Right forelimb (tissue), 1 donor: ENCODE results near the gene HABP2.

Source experiments
- DNase-seq: peaks from one replicate; pipeline ENCODE4 v3.0.0-alpha.2; 2018

HABP2 gene

GRCh38 chr10:113560071-113560470 lies 7.2 kb downstream of the HABP2 start:
- no peak for DNase-seq

GRCh38 chr10:113561214-113561613 lies 8.4 kb downstream of the HABP2 start:
- no peak for DNase-seq

GRCh38 chr10:113562069-113562468 lies 9.2 kb downstream of the HABP2 start:
- DNase-seq = no peak

GRCh38 chr10:113562704-113563103 lies 9.9 kb downstream of the HABP2 start:
- no peak for DNase-seq

GRCh38 chr10:113563306-113564088 lies 10.6 kb downstream of the HABP2 start:
- DNase-seq = peak; percentile 85

GRCh38 chr10:113565364-113565763 lies 12.5 kb downstream of the HABP2 start:
- DNase-seq = no peak

- no peak for DNase-seq
Observed at GRCh38 chr10:113566888-113567287, 14.0 kb downstream of the HABP2 start.

GRCh38 chr10:113569576-113569975 lies 16.7 kb downstream of the HABP2 start:
- DNase-seq = peak; percentile 79

GRCh38 chr10:113572520-113573290 lies 19.9 kb downstream of the HABP2 start:
- DNase-seq = no peak

GRCh38 chr10:113573368-113573767 lies 20.5 kb downstream of the HABP2 start:
- no peak for DNase-seq

- DNase-seq = peak; percentile 66
Observed at GRCh38 chr10:113576852-113577251, 24.0 kb downstream of the HABP2 start.

- DNase-seq = no peak
Observed at GRCh38 chr10:113578773-113579172, 25.9 kb downstream of the HABP2 start.

- no peak for DNase-seq
Observed at GRCh38 chr10:113581092-113581491, 28.2 kb downstream of the HABP2 start.

- DNase-seq = no peak
Observed at GRCh38 chr10:113583571-113583970, 30.7 kb downstream of the HABP2 start.

GRCh38 chr10:113585949-113586348 lies 33.1 kb downstream of the HABP2 start:
- no peak for DNase-seq

- DNase-seq = no peak
Observed at GRCh38 chr10:113589201-113589770, 36.4 kb downstream of the HABP2 start.

GRCh38 chr10:113590581-113590980 lies 37.7 kb downstream of the HABP2 start:
- DNase-seq = no peak

- no peak for DNase-seq
Observed at GRCh38 chr10:113592380-113592779, 39.5 kb downstream of the HABP2 start.

GRCh38 chr10:113594652-113595051 lies 41.8 kb downstream of the HABP2 start:
- DNase-seq = no peak

- no peak for DNase-seq
Observed at GRCh38 chr10:113600569-113600968, 47.7 kb downstream of the HABP2 start.

- no peak for DNase-seq
Observed at GRCh38 chr10:113603057-113603777, 50.4 kb downstream of the HABP2 start.

- DNase-seq = no peak
Observed at GRCh38 chr10:113604572-113604971, 51.7 kb downstream of the HABP2 start.
